Measurements from ENCODE around the gene PARP14.
"Not testable (repeated sequence)": the region's sequence is repeated elsewhere in the genome, so short reads cannot be mapped to it uniquely, and the experiment has no call there.

The PARP14 gene

GRCh38 chr3:122747295-122747694 is 66.7 kb downstream of the PARP14 start:
- H3K36me3 ChIP-seq (ENCODE audit: control insufficient read depth, insufficient read depth, low read length); H3K4me1 ChIP-seq (ENCODE audit: control insufficient read depth, insufficient read depth, low read length): not testable (repeated sequence)

GRCh38 chr3:122748347-122748746 is 67.7 kb downstream of the PARP14 start:
- no peak overlapping the region for H3K27ac ChIP-seq (ENCODE audit: low read depth, low read length)
- H3K4me1 ChIP-seq (ENCODE audit: control insufficient read depth, insufficient read depth, low read length) = no peaks in the 10 kb centered on the region
- H3K9ac ChIP-seq (ENCODE audit: low read length) = no peak overlapping the region
- H3K9me3 ChIP-seq (ENCODE audit: control insufficient read depth, insufficient read depth, low read depth, low read length) = peaks cover 4% of the 10 kb centered on the region; the same call in 1 of the 2 replicates
- no peak overlapping the region for H3K4me3 ChIP-seq (ENCODE audit: low read depth, low read length)
- peaks cover 6% of the 10 kb centered on the region for H3K36me3 ChIP-seq (ENCODE audit: control insufficient read depth, insufficient read depth, low read length)
- H3K27me3 ChIP-seq (ENCODE audit: control insufficient read depth, insufficient read depth, low read length) = no peaks in the 10 kb centered on the region

More at GRCh38 chr3:122747295-122747694, 66.7 kb downstream of the PARP14 start:
- H3K9ac ChIP-seq (ENCODE audit: low read length); H3K4me3 ChIP-seq (ENCODE audit: low read depth, low read length); H3K27me3 ChIP-seq (ENCODE audit: control insufficient read depth, insufficient read depth, low read length); H3K9me3 ChIP-seq (ENCODE audit: control insufficient read depth, insufficient read depth, low read depth, low read length); H3K27ac ChIP-seq (ENCODE audit: low read depth, low read length): not testable (repeated sequence)

- H3K4me1 ChIP-seq (ENCODE audit: control insufficient read depth, insufficient read depth, low read length) = no peaks in the 10 kb centered on the region; the same call in 1 of the 2 replicates
- H3K9ac ChIP-seq (ENCODE audit: low read length) = no peak overlapping the region
- H3K36me3 ChIP-seq (ENCODE audit: control insufficient read depth, insufficient read depth, low read length) = no peaks in the 10 kb centered on the region
- H3K27me3 ChIP-seq (ENCODE audit: control insufficient read depth, insufficient read depth, low read length) = no peaks in the 10 kb centered on the region
- H3K27ac ChIP-seq (ENCODE audit: low read depth, low read length) = no peak overlapping the region
- H3K9me3 ChIP-seq (ENCODE audit: control insufficient read depth, insufficient read depth, low read depth, low read length) = no peaks in the 10 kb centered on the region
- H3K4me3 ChIP-seq (ENCODE audit: low read depth, low read length) = no peak overlapping the region
Observed at GRCh38 chr3:122754929-122755328, 74.3 kb downstream of the PARP14 start.

- Histone ChIP-seq H3K9me3 (ENCODE audit: control insufficient read depth, insufficient read depth, low read depth, low read length) (no peaks in the 10 kb centered on the region), H3K4me1 (ENCODE audit: control insufficient read depth, insufficient read depth, low read length) (peaks cover 2% of the 10 kb centered on the region), H3K27me3 (ENCODE audit: control insufficient read depth, insufficient read depth, low read length) (no peaks in the 10 kb centered on the region), H3K9ac (ENCODE audit: low read length) (no peak overlapping the region), H3K4me3 (ENCODE audit: low read depth, low read length) (no peak overlapping the region), H3K27ac (ENCODE audit: low read depth, low read length) (no peak overlapping the region), H3K36me3 (ENCODE audit: control insufficient read depth, insufficient read depth, low read length) (no peaks in the 10 kb centered on the region)
Observed at GRCh38 chr3:122755491-122755890, 74.9 kb downstream of the PARP14 start.

GRCh38 chr3:122758877-122759560 is 78.4 kb downstream of the PARP14 start:
- Histone ChIP-seq H3K27ac (ENCODE audit: low read depth, low read length) (no peak overlapping the region), H3K4me3 (ENCODE audit: low read depth, low read length) (no peak overlapping the region), H3K9me3 (ENCODE audit: control insufficient read depth, insufficient read depth, low read depth, low read length) (no peaks in the 10 kb centered on the region), H3K36me3 (ENCODE audit: control insufficient read depth, insufficient read depth, low read length) (no peaks in the 10 kb centered on the region), H3K27me3 (ENCODE audit: control insufficient read depth, insufficient read depth, low read length) (no peaks in the 10 kb centered on the region), H3K9ac (ENCODE audit: low read length) (no peak overlapping the region), H3K4me1 (ENCODE audit: control insufficient read depth, insufficient read depth, low read length) (peaks cover 11% of the 10 kb centered on the region)

- no peaks in the 10 kb centered on the region for H3K27me3 ChIP-seq (ENCODE audit: control insufficient read depth, insufficient read depth, low read length)
- H3K9ac ChIP-seq (ENCODE audit: low read length) = peak overlapping the region; percentile 21
- H3K36me3 ChIP-seq (ENCODE audit: control insufficient read depth, insufficient read depth, low read length) = no peaks in the 10 kb centered on the region
- H3K27ac ChIP-seq (ENCODE audit: low read depth, low read length) = peak overlapping the region; percentile 46; the same call in 1 of the 2 replicates
- no peak overlapping the region for H3K4me3 ChIP-seq (ENCODE audit: low read depth, low read length)
- H3K9me3 ChIP-seq (ENCODE audit: control insufficient read depth, insufficient read depth, low read depth, low read length) = no peaks in the 10 kb centered on the region
- H3K4me1 ChIP-seq (ENCODE audit: control insufficient read depth, insufficient read depth, low read length) = peaks cover 11% of the 10 kb centered on the region
Observed at GRCh38 chr3:122760453-122761271, 80.0 kb downstream of the PARP14 start.

- H3K9me3 ChIP-seq (ENCODE audit: control insufficient read depth, insufficient read depth, low read depth, low read length) = no peaks in the 10 kb centered on the region
- no peaks in the 10 kb centered on the region for H3K36me3 ChIP-seq (ENCODE audit: control insufficient read depth, insufficient read depth, low read length)
- no peak overlapping the region for H3K27ac ChIP-seq (ENCODE audit: low read depth, low read length)
- H3K4me3 ChIP-seq (ENCODE audit: low read depth, low read length) = no peak overlapping the region
- no peaks in the 10 kb centered on the region for H3K4me1 ChIP-seq (ENCODE audit: control insufficient read depth, insufficient read depth, low read length)
- no peaks in the 10 kb centered on the region for H3K27me3 ChIP-seq (ENCODE audit: control insufficient read depth, insufficient read depth, low read length)
- no peak overlapping the region for H3K9ac ChIP-seq (ENCODE audit: low read length)
Observed at GRCh38 chr3:122766430-122766829, 85.8 kb downstream of the PARP14 start.

GRCh38 chr3:122767540-122768372 is 87.1 kb downstream of the PARP14 start:
- H3K9ac ChIP-seq (ENCODE audit: low read length) = no peak overlapping the region
- H3K27me3 ChIP-seq (ENCODE audit: control insufficient read depth, insufficient read depth, low read length) = no peaks in the 10 kb centered on the region
- H3K27ac ChIP-seq (ENCODE audit: low read depth, low read length) = no peak overlapping the region
- H3K36me3 ChIP-seq (ENCODE audit: control insufficient read depth, insufficient read depth, low read length) = no peaks in the 10 kb centered on the region
- H3K4me3 ChIP-seq (ENCODE audit: low read depth, low read length) = no peak overlapping the region
- no peaks in the 10 kb centered on the region for H3K4me1 ChIP-seq (ENCODE audit: control insufficient read depth, insufficient read depth, low read length)
- no peaks in the 10 kb centered on the region for H3K9me3 ChIP-seq (ENCODE audit: control insufficient read depth, insufficient read depth, low read depth, low read length)

- Histone ChIP-seq H3K4me3 (ENCODE audit: low read depth, low read length) (no peak overlapping the region), H3K36me3 (ENCODE audit: control insufficient read depth, insufficient read depth, low read length) (no peaks in the 10 kb centered on the region), H3K27ac (ENCODE audit: low read depth, low read length) (no peak overlapping the region), H3K27me3 (ENCODE audit: control insufficient read depth, insufficient read depth, low read length) (no peaks in the 10 kb centered on the region), H3K4me1 (ENCODE audit: control insufficient read depth, insufficient read depth, low read length) (no peaks in the 10 kb centered on the region), H3K9me3 (ENCODE audit: control insufficient read depth, insufficient read depth, low read depth, low read length) (no peaks in the 10 kb centered on the region), H3K9ac (ENCODE audit: low read length) (no peak overlapping the region)
Observed at GRCh38 chr3:122770521-122771202, 90.0 kb downstream of the PARP14 start.

GRCh38 chr3:122772827-122773226 is 92.2 kb downstream of the PARP14 start:
- Histone ChIP-seq H3K27ac (ENCODE audit: low read depth, low read length) (no peak overlapping the region), H3K9me3 (ENCODE audit: control insufficient read depth, insufficient read depth, low read depth, low read length) (no peaks in the 10 kb centered on the region), H3K4me3 (ENCODE audit: low read depth, low read length) (no peak overlapping the region), H3K36me3 (ENCODE audit: control insufficient read depth, insufficient read depth, low read length) (no peaks in the 10 kb centered on the region), H3K4me1 (ENCODE audit: control insufficient read depth, insufficient read depth, low read length) (no peaks in the 10 kb centered on the region), H3K27me3 (ENCODE audit: control insufficient read depth, insufficient read depth, low read length) (no peaks in the 10 kb centered on the region), H3K9ac (ENCODE audit: low read length) (no peak overlapping the region)
